ENCODE measurements around the gene NOTUM. TPM values are rescaled to one million over a fixed set of nuclear protein-coding genes. Genes with fewer than 3 reads are reported as not detected.

Gene NOTUM
- total RNA-seq, 1 experiment from 2014 or later: not detected

GRCh38 chr17:81904600-81905423 is 56.2 kb downstream of the NOTUM start:
- POLR2A ChIA-PET: no interaction called here
- Mint-ChIP-seq H3K36me3 (ENCODE audit: insufficient read depth, unreplicated experiment) (peaks cover 28% of the 10 kb centered on the region), H3K9me3 (ENCODE audit: unreplicated experiment) (no peaks in the 10 kb centered on the region), H3K27ac (ENCODE audit: low read depth, unreplicated experiment) (no peak overlapping the region), H3K4me3 (ENCODE audit: unreplicated experiment) (no peak overlapping the region), H3K27me3 (ENCODE audit: insufficient read depth, unreplicated experiment) (no peaks in the 10 kb centered on the region), H3K4me1 (ENCODE audit: insufficient read depth, unreplicated experiment) (peaks cover 7% of the 10 kb centered on the region)
- CTCF ChIA-PET: no interaction called here
- intact Hi-C loops (cut with micrococcal nuclease): no loop called here
- no TSS peak for BruUV-seq (replicated peaks)
- TF ChIP-seq CTCF (IDR thresholded peaks at IDR 0.05; ENCODE audit: unreplicated experiment): no peak
- DNase-seq (ENCODE audit: unreplicated experiment): no peak

DNA sequence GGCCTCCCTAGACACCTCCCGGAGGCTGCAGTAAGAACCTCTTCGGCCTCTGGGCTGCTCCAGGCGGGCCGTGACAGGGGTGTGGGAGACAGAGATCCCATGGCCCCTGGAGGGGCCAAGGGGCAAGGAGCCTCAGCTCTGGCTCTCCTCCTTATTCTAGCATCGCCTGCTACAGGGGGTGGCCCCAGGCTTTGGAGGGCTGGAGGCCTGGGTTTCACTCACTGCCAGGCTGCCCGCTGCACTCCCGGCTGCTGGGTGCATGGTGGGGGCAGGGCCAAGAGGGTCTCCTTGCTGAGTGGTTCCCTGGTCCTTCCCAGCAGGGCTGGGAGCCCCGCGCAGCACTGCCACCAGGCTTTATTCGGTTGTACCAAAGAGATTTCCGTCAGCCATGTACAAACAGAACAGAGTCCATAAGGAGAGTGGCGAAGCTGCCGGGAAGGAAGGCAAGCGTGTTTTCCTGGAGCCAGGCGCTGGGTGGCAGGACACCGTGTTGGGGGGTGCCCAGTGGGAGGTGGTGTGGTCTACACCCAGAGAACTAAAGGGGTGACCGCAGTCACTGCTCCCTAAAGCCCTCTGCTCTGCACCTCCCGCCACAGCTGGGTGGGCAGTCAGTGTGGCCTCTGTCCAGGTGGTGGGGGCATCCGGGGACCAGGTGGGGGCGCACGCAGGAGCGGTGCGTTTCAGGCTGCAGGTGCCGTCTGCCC is 56.9 kb downstream of the NOTUM start:
- Mint-ChIP-seq H3K36me3 (ENCODE audit: insufficient read depth, unreplicated experiment) (peaks cover 28% of the 10 kb centered on the region), H3K27me3 (ENCODE audit: insufficient read depth, unreplicated experiment) (no peaks in the 10 kb centered on the region), H3K9me3 (ENCODE audit: unreplicated experiment) (no peaks in the 10 kb centered on the region), H3K4me3 (ENCODE audit: unreplicated experiment) (no peak overlapping the region), H3K4me1 (ENCODE audit: insufficient read depth, unreplicated experiment) (peaks cover 7% of the 10 kb centered on the region), H3K27ac (ENCODE audit: low read depth, unreplicated experiment) (no peak overlapping the region)
- ChIA-PET POLR2A (no interaction called here), CTCF (no interaction called here)
- intact Hi-C loops (cut with micrococcal nuclease): no loop called here
- no peak for TF ChIP-seq CTCF (IDR thresholded peaks at IDR 0.05; ENCODE audit: unreplicated experiment)
- TSS peak; percentile 25 for BruUV-seq (replicated peaks)
- DNase-seq (ENCODE audit: unreplicated experiment): no peak

- H3K9me3 Mint-ChIP-seq (ENCODE audit: unreplicated experiment): no peaks in the 10 kb centered on the region
- no peak for TF ChIP-seq CTCF (IDR thresholded peaks at IDR 0.05; ENCODE audit: unreplicated experiment)
- no peak overlapping the region for H3K27ac Mint-ChIP-seq (ENCODE audit: low read depth, unreplicated experiment)
- BruUV-seq (replicated peaks): no TSS peak
- ChIA-PET POLR2A (no interaction called here), CTCF (no interaction called here)
- DNase-seq (ENCODE audit: unreplicated experiment): no peak
- H3K4me1 Mint-ChIP-seq (ENCODE audit: insufficient read depth, unreplicated experiment): peaks cover 11% of the 10 kb centered on the region
- peaks cover 30% of the 10 kb centered on the region for H3K36me3 Mint-ChIP-seq (ENCODE audit: insufficient read depth, unreplicated experiment)
- no peaks in the 10 kb centered on the region for H3K27me3 Mint-ChIP-seq (ENCODE audit: insufficient read depth, unreplicated experiment)
- intact Hi-C loops (cut with micrococcal nuclease): no loop called here
- H3K4me3 Mint-ChIP-seq (ENCODE audit: unreplicated experiment): no peak overlapping the region
Observed at GRCh38 chr17:81903415-81903831, 57.6 kb downstream of the NOTUM start.

DNA sequence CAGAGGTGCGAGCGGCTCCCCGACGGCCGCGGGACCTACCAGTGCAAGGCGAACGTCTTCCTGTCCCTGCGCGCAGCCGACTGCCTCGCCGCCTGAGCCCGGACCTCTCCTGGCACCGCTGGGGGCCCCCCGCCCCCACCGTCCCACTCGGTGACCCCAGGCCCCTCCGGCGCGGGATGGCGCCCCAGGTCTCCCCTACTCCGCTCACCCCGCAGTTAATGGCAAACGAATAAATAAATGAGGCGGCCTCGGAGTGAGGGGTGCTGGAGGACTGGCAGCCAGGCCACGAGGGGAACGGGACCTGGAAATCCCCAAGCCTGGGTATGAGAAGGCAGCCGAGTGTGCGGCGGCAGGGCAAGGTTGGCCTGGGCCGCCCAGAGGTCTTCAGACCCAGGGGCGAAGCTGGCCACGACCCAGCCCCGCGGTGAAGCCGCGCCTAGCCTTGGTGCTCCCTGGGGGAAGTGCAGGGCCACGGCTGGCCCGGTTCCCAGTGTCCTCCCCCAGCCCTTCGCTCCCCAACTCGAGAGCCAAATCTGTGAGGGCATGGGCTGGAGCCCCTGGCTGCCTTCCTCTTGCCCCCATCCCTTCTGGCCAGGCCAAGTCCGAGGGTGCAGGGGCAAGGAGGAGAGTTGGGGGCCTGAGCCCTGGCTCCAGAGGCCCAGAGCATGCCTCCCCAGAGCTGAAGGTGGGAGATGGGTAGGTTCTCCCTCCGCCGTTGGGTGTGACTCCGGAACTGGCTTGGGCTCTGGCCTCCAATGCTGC is 58.2 kb downstream of the NOTUM start:
- Mint-ChIP-seq H3K9me3 (ENCODE audit: unreplicated experiment) (no peaks in the 10 kb centered on the region), H3K4me3 (ENCODE audit: unreplicated experiment) (no peak overlapping the region), H3K27me3 (ENCODE audit: insufficient read depth, unreplicated experiment) (no peaks in the 10 kb centered on the region), H3K27ac (ENCODE audit: low read depth, unreplicated experiment) (no peak overlapping the region), H3K4me1 (ENCODE audit: insufficient read depth, unreplicated experiment) (peaks cover 16% of the 10 kb centered on the region), H3K36me3 (ENCODE audit: insufficient read depth, unreplicated experiment) (peaks cover 36% of the 10 kb centered on the region)
- TF ChIP-seq CTCF (IDR thresholded peaks at IDR 0.05; ENCODE audit: unreplicated experiment): no peak
- CTCF ChIA-PET: no interaction called here
- POLR2A ChIA-PET: no interaction called here
- DNase-seq (ENCODE audit: unreplicated experiment): no peak
- intact Hi-C loops (cut with micrococcal nuclease): no loop called here
- BruUV-seq (replicated peaks): no TSS peak

All from MCF 10A (cell line).